ENCODE measurements around the gene KANSL1. TPM values are rescaled to one million over a fixed set of nuclear protein-coding genes. Genes with fewer than 3 reads are reported as not detected.
A peak's percentile ranks its signal among the peaks of the same experiment; 100 is the strongest.

The KANSL1 gene
- total and polyA plus RNA-seq, 10 of the 15 experiments (the other 5 are each of a cell fraction or from before 2014, with no cell fraction given), result 4.7 to 60.6 (median 28.0) TPM

- RAD21 ChIA-PET (ENCODE audit: unreplicated experiment), result interaction anchor here (0.7 to 1.3 kb wide), 4 partner anchors 14 to 173 kb away, joined by 3 read pairs; partner anchors contain the start of gene KANSL1
- FAIRE-seq, result no peak
- 30% methylated on average over 14 of the region's 14 CpGs for WGBS (ENCODE audit: insufficient coverage, insufficient replicate concordance, low lambda C conversion rate, missing lambda C conversion rate)
- peak; percentile 39 for DNase-seq (ENCODE audit: low read depth, low spot score)
- no peaks in the 10 kb centered on the region for H4K20me1 ChIP-seq (ENCODE audit: control insufficient read depth, insufficient read depth)
- POLR2A ChIA-PET, result interaction anchor here (1.3 kb wide), 1 partner anchor 125 kb away, joined by 7 read pairs; no protein-coding TSS in a partner anchor
- in situ Hi-C loops (cut with MboI), result no loop called here
- H3K79me2 ChIP-seq (ENCODE audit: control insufficient read depth, insufficient read depth, low read length), result no peaks in the 10 kb centered on the region
- no peak overlapping the region for H3K4me2 ChIP-seq (ENCODE audit: control insufficient read depth, insufficient read depth)
- peak; percentile 93 for ATAC-seq
- SMC1A ChIA-PET (ENCODE audit: uncharacterized antibody, unreplicated experiment), result interaction anchor here (0.6 to 2.2 kb wide), 6 partner anchors 14 to 193 kb away, joined by 3 to 9 read pairs (median 3); partner anchors contain the start of gene KANSL1
- H3K27ac ChIP-seq (ENCODE audit: control insufficient read depth, insufficient read depth), result no peak overlapping the region
- CTCF ChIA-PET, result interaction anchor here (0.6 to 1.8 kb wide), 5 partner anchors 17 to 267 kb away, joined by 3 to 4 read pairs (median 3); no protein-coding TSS in a partner anchor
- no peak overlapping the region for H3K4me3 ChIP-seq
- H3K9ac ChIP-seq (ENCODE audit: control insufficient read depth, insufficient read depth, low read length), result no peak overlapping the region
- no peaks in the 10 kb centered on the region for H3K36me3 ChIP-seq (ENCODE audit: control insufficient read depth in 2 of 2, insufficient read depth in 2 of 2, low read length in 1 of 2)
- H2AFZ ChIP-seq (ENCODE audit: control insufficient read depth, low read depth, low read length), result peak overlapping the region; percentile 63
- intact Hi-C loops (cut with micrococcal nuclease; ENCODE audit: unreplicated experiment), result no loop called here
- peaks cover 9% of the 10 kb centered on the region; the same call in 1 of the 2 replicates for H3K4me1 ChIP-seq (ENCODE audit: control insufficient read depth, insufficient read depth, low read length)
- no peaks in the 10 kb centered on the region for H3K27me3 ChIP-seq (replicated peaks in 1 of 2; ENCODE audit: control insufficient read depth in 2 of 2, insufficient read depth in 2 of 2, low read length in 1 of 2)
- no TSS peak for BruUV-seq (replicated peaks)
- H3K9me3 ChIP-seq (replicated peaks; ENCODE audit: control insufficient read depth, insufficient read depth, low read length), result no peaks in the 10 kb centered on the region
- no peak for TF ChIP-seq BACH1 (IDR thresholded peaks at IDR 0.05; ENCODE audit: borderline replicate concordance)
- TF ChIP-seq CHD1 (IDR thresholded peaks at IDR 0.05; ENCODE audit: low read depth, low read length), result no peak
- TF ChIP-seq PAX5 (IDR thresholded peaks at IDR 0.05; ENCODE audit: borderline replicate concordance, low read depth, low read length), result no peak
- TF ChIP-seq RAD51 (IDR thresholded peaks at IDR 0.05), result peak; percentile 77
- no peak for TF ChIP-seq RELA (IDR thresholded peaks at IDR 0.05; ENCODE audit: borderline replicate concordance, partially characterized antibody)
- no peak for TF ChIP-seq ATF7 (IDR thresholded peaks at IDR 0.05; ENCODE audit: low read depth)
- TF ChIP-seq CBFB (IDR thresholded peaks at IDR 0.05; ENCODE audit: low read depth), result no peak
- no peak for TF ChIP-seq NFXL1 (IDR thresholded peaks at IDR 0.05; ENCODE audit: borderline replicate concordance)
- TF ChIP-seq, protein P1, sequence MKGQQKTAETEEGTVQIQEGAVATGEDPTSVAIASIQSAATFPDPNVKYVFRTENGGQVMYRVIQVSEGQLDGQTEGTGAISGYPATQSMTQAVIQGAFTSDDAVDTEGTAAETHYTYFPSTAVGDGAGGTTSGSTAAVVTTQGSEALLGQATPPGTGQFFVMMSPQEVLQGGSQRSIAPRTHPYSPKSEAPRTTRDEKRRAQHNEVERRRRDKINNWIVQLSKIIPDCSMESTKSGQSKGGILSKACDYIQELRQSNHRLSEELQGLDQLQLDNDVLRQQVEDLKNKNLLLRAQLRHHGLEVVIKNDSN (IDR thresholded peaks at IDR 0.05; ENCODE audit: borderline replicate concordance, extremely low read length, insufficient read depth, low read depth, low read length), result no peak
- TF ChIP-seq ZNF384 (IDR thresholded peaks at IDR 0.05; ENCODE audit: borderline replicate concordance, low read depth, low read length), result no peak
- 0 out of 2 replicates have a peak, but pooled peaks have one; percentile 15 for TF ChIP-seq SMARCA5 (IDR thresholded peaks at IDR 0.05)
- TF ChIP-seq, protein P2, sequence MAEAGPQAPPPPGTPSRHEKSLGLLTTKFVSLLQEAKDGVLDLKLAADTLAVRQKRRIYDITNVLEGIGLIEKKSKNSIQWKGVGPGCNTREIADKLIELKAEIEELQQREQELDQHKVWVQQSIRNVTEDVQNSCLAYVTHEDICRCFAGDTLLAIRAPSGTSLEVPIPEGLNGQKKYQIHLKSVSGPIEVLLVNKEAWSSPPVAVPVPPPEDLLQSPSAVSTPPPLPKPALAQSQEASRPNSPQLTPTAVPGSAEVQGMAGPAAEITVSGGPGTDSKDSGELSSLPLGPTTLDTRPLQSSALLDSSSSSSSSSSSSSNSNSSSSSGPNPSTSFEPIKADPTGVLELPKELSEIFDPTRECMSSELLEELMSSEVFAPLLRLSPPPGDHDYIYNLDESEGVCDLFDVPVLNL (IDR thresholded peaks at IDR 0.05; ENCODE audit: low read depth, low read length), result no peak
- no peak for TF ChIP-seq SIX5 (IDR thresholded peaks at IDR 0.05; ENCODE audit: low read depth, low read length, severe bottlenecking)
- TF ChIP-seq NBN (IDR thresholded peaks at IDR 0.05), result no peak
- TF ChIP-seq IKZF1 (conservative IDR thresholded peaks at IDR 0.05), result 0 out of 2 replicates have a peak, but pooled peaks have one; percentile 31
- peak; percentile 30; the same call in 1 of the 2 replicates for TF ChIP-seq YY1 (IDR thresholded peaks at IDR 0.05; ENCODE audit: low read depth, low read length)
- TF ChIP-seq SREBF2 (IDR thresholded peaks at IDR 0.05; ENCODE audit: low read length), result no peak
- TF ChIP-seq ATF3 (IDR thresholded peaks at IDR 0.05; ENCODE audit: borderline replicate concordance, extremely low read depth, low read depth, low read length), result no peak
Measured at GRCh38 chr17:46020023-46020761, 173.0 kb downstream of the KANSL1 start.
